Measurements from ENCODE around the gene RANBP3.
A peak's percentile ranks its signal among the peaks of the same experiment; 100 is the strongest.
"Not testable (repeated sequence)": the region's sequence is repeated elsewhere in the genome, so short reads cannot be mapped to it uniquely, and the experiment has no call there.

The RANBP3 gene

DNA sequence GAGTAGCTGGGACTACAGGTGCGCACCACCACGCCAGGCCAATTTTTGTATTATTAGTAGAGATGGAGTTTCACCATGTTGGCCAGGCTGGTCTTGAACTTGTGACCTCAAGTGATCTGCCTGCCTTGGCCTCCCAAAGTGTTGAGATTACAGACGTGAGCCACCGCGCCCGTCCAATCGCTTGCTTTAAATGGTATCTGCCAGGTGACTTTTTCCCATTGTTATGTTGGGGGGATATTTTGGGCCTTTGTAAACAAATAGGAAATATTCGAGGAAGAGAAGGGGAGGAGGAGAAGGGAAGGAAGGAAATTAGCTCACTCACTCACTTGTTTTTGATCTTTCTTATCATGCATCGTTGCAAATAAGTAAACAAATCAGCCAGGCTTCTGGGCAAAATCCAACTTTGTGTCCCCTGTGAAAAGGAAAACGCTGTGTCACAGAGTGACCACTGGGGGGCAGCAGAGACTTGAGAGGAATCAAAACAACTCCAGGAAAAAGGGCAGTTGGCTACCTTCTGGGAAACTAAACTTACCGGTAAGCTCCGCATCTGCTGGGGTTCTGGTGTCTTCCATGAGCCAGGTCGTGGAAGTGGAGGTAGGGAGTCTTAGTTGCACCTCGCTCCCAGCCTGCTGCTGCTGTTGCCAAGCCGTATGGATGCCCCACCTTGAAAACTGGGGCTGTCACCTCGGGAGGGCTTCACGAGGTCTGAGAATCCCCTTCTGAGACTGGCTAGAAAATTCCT, 9.3 kb upstream of the RANBP3 start:
- peak; percentile 60 for DNase-seq (ENCODE audit: low read depth)

GRCh38 chr19:5985837-5986236, 7.9 kb upstream of the RANBP3 start:
- not testable (repeated sequence) for DNase-seq (ENCODE audit: low read depth)

GRCh38 chr19:5985098-5985783, 7.3 kb upstream of the RANBP3 start:
- no peak for DNase-seq (ENCODE audit: low read depth)

GRCh38 chr19:5984600-5984999, 6.7 kb upstream of the RANBP3 start:
- no peak for DNase-seq (ENCODE audit: low read depth)

GRCh38 chr19:5983367-5983955, 5.5 kb upstream of the RANBP3 start:
- DNase-seq (ENCODE audit: low read depth), result no peak

- no peak for DNase-seq (ENCODE audit: low read depth)
These were observed 939 bp upstream of the RANBP3 start for GRCh38 chr19:5978606-5979552.

DNA sequence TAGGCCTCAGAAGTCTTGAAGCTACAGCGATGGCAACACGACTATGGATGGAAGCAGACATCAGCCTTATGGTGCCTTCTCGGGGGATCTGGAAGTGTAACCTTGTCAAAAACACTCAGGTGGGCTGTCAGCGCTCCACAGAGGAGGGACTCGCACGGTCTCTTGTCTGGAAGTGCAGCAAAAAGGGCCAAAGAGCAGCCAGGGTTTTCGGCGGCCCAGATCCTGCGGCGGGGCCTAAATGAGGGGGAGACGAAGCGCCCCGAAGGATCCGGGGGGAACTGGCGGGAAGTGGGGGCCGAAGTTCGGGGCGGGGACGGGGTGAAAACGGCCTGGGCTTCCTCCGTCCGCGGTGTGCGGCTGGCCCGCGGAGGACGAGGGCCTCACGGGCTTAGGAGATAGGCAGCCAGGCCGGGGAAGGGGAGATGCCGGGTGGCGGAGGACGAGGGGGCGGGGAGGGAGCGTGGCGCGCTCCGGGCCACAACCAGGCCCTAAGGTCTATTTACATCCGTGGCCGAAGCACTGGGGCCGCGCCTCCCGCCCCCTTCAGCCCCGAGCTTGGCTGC, 637 bp downstream of the RANBP3 start:
- no peak for DNase-seq (ENCODE audit: low read depth)

DNA sequence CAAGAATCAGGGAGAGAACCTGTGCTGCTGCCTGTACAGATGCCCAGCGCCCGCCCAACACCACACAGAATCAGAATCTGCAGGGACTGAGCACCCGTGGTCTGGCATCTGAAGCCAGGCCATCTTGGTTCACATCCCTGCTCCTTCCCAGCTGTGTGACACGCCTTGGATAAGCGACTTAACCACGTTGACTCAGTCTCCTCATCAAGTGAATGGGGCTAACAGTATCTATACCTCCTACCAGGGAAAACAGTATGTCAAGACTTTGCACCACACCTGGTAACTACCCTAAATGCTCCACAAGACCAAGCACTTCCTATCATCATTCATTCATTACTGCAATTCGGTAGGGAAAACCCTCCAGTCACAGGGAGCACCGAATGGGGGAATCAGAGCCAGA, 1.2 kb downstream of the RANBP3 start:
- DNase-seq (ENCODE audit: low read depth), result no peak

DNA sequence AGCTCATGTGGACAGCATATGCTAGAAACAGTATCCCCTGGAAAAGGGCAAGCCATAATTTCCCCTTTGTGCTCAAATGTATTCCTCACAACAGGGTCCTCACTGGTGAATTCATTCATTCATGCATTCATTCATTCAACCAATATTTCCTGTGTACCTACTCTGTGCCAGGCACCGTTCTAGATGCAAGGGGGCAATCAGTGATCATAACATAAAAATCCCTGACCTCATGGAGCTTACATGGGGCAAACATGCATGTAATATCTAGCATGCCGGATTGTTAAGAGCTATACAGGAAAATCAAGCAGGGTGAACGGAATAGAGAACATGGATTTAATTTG, 2.6 kb downstream of the RANBP3 start:
- DNase-seq (ENCODE audit: low read depth), result no peak

DNA sequence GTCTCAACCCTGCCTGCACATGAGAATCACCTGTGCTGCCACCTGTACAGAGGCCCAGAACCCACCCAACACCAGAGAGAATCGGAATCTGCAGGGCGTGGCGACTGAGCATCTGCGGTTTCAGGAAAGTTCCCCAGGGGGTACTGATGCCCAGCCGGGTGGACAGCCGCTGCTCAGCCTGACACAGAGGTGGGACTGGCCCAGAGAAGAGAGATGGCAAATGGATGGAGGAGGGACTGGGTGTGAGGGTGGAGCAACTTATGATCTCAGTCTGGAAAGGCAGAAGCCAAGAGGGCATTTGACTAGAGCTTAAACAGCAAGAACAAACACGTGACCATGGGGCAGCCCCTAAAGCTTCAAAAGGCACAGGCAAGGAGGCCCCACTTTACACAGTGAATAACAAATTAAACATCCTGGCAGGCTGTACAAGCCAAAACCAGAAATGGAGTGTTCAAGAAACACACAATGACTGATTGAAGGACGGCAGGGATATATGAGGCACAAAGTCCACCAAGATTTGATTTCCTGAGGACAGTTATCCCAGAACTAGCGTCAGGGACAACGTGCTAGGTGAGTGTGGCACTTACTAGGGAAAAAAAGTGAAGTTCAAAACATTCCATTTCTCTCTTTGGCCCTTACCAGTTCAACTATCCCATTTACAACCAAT, 3.1 kb downstream of the RANBP3 start:
- no peak for DNase-seq (ENCODE audit: low read depth)

DNA sequence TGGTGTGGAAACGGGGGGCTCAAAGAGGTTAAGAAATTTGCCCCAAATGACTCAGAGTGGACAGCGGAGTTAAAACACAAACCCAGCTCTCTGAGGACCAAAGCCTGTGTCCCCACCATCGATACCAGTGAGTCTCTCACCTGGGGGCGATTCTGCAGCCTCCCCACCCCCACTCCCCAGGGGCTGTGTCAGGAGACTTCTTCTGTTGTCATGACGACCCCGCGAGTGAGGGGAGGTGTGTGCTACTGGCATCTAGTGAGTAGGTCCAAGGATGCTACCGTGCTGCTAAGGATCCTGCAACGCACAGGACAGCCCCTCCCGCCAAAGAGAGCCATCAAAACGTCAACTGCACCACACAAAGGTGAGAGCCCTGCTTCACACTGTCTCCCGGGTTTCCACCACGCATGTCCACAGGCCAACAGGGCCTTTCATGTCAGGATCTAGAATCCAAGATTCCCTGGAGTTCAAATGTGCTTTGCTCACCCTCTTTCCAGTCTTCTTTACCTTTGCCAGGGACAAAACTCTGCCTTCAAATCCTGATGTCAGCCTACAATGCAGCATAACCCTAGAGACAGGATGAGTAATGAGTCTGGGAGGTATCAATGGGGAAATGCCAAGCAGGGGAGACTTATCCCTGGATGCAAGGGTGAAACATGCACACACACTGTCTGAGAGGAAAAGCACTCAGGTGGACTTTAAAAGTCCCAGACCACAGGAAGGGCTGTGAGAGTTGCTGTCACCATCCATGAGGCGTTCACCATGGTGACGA, 3.9 kb downstream of the RANBP3 start:
- DNase-seq (ENCODE audit: low read depth), result no peak

DNA sequence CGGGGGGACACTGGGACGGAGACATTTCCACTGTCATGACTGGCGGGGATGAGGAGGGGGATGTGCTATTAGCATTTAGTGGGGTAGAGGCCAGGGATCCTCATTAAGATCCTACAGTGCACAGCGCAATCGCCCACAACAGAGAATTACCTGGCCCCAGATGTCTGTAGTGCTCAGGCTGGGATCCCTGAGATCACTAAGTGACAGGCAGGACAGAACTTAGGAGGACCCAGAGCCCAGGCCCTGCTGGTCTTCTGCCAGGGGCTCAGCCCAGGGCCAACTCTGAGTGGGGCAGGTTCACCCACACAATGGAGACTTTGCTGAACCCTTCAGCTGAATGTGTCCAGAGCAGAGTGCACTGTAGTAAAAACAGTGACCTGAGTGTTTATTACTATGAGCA, 4.6 kb downstream of the RANBP3 start:
- DNase-seq (ENCODE audit: low read depth), result no peak

DNA sequence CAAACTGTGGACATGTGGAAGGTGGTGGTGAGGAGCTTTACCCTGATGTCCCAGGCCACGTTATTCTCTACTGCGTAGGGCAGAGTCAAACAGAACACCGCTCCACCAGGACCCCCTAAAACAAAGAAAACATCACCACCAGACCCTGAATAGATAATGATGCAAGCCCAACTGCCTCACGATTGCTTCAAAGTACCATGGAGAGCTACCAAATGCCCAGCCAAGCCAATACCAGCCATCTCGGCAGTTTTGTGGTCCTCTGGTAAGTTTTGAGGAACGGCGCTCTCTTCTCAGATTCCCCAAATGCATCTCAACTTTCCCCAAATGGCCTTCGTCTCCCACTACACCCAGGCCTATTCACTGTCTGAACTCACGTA, 5.6 kb downstream of the RANBP3 start:
- no peak for DNase-seq (ENCODE audit: low read depth)

- no peak for DNase-seq (ENCODE audit: low read depth)
These were observed 6.1 kb downstream of the RANBP3 start for GRCh38 chr19:5971714-5972354.

- DNase-seq (ENCODE audit: low read depth), result no peak
These were observed 8.5 kb downstream of the RANBP3 start for GRCh38 chr19:5969476-5969875.

- DNase-seq (ENCODE audit: low read depth), result no peak
These were observed 9.2 kb downstream of the RANBP3 start for GRCh38 chr19:5968431-5969373.

GRCh38 chr19:5967994-5968430, 9.9 kb downstream of the RANBP3 start:
- DNase-seq (ENCODE audit: low read depth), result peak; percentile 33

GRCh38 chr19:5967571-5967970, 10.4 kb downstream of the RANBP3 start:
- DNase-seq (ENCODE audit: low read depth), result no peak

GRCh38 chr19:5966941-5967340, 11.0 kb downstream of the RANBP3 start:
- no peak for DNase-seq (ENCODE audit: low read depth)
